GM21576 (cell line): ENCODE measurements around the gene PUS7.
A peak's percentile ranks its signal among the peaks of the same experiment; 100 is the strongest.
"Not testable (repeated sequence)": the region's sequence is repeated elsewhere in the genome, so short reads cannot be mapped to it uniquely, and the experiment has no call there.

Source experiments
- ATAC-seq: cut with Tn5 transposase; IDR thresholded peaks from one replicate; pipeline ENCODE4 v1.9.1; 2021; ENCODE audit warnings: mild to moderate bottlenecking, moderate library complexity; ENCODE audit not compliant: unreplicated experiment

PUS7 gene

GRCh38 chr7:105450177-105450861, 71.8 kb downstream of the PUS7 start:
- ATAC-seq: no peak

GRCh38 chr7:105448181-105448580, 73.9 kb downstream of the PUS7 start:
- peak; percentile 83 for ATAC-seq

- ATAC-seq: no peak
Measured at GRCh38 chr7:105444342-105444987, 77.6 kb downstream of the PUS7 start.

GRCh38 chr7:105442214-105442613, 79.9 kb downstream of the PUS7 start:
- ATAC-seq: not testable (repeated sequence)

- no peak for ATAC-seq
Measured at GRCh38 chr7:105439174-105439893, 82.7 kb downstream of the PUS7 start.

GRCh38 chr7:105438847-105439173, 83.3 kb downstream of the PUS7 start:
- no peak for ATAC-seq

GRCh38 chr7:105438254-105438653, 83.8 kb downstream of the PUS7 start:
- ATAC-seq: no peak

- not testable (repeated sequence) for ATAC-seq
Measured at GRCh38 chr7:105437356-105437755, 84.7 kb downstream of the PUS7 start.

GRCh38 chr7:105429746-105430612, 92.1 kb downstream of the PUS7 start:
- no peak for ATAC-seq

- ATAC-seq: no peak
Measured at GRCh38 chr7:105426606-105427146, 95.4 kb downstream of the PUS7 start.

GRCh38 chr7:105423987-105424386, 98.1 kb downstream of the PUS7 start:
- ATAC-seq: no peak

- no peak for ATAC-seq
Measured at GRCh38 chr7:105413887-105414437, 108.1 kb downstream of the PUS7 start.

GRCh38 chr7:105410774-105411173, 111.3 kb downstream of the PUS7 start:
- ATAC-seq: not testable (repeated sequence)

GRCh38 chr7:105409775-105410174, 112.3 kb downstream of the PUS7 start:
- ATAC-seq: not testable (repeated sequence)

GRCh38 chr7:105408791-105409410, 113.2 kb downstream of the PUS7 start:
- no peak for ATAC-seq
